ENCODE measurements around the gene SUMO3. TPM values are rescaled to one million over a fixed set of nuclear protein-coding genes. Genes with fewer than 3 reads are reported as not detected.

SUMO3 gene
- total and polyA plus RNA-seq, 4 donors = 35.1 to 51.0 (median 40.6) TPM

DNA sequence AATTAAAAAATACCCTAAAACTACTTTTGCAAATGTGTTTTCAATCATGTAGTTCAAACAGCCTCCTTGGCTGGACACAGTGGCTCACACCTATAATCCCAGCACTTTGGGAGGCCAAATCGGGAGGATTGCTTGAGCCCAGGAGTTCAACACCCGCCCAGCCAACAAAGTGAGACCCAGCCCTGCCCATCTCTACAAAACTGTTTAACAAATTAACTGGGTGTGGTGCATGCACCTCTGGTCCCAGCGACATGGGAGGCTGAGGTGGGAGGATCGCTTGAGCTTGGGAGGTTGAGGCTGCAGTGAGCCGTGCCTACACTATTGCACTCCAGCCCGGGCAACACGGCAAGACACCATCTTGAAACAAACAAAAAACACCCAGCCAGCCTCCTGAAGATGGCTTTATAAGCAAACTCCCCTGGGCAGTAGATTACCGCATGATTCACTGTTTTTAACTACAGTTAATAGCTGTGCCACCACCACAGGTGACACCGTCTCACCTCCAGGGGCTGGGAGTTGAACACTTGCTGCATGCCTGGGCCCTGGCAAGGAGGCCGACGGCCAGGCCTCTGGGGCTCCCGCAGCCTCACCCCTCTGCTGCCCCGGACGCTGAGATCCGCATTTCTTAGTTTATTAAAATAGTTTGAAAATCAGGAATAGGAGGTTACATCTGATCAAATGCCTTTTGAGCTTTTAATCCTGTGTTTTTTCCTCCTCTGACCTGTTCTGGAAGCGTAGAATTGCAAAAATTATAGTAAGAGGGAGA is 39.4 kb upstream of the SUMO3 start:
- H3K4me1 ChIP-seq (ENCODE audit: control insufficient read depth in 4 of 4, insufficient read depth in 4 of 4, low read length in 3 of 4) = no peaks in the 10 kb centered on the region
- no peak for TF ChIP-seq JUND (IDR thresholded peaks at IDR 0.05)
- TF ChIP-seq HNF4A (conservative IDR thresholded peaks at IDR 0.05) = no peak
- no peak for TF ChIP-seq ZBTB33 (IDR thresholded peaks at IDR 0.05)
- no peak for TF ChIP-seq REST (IDR thresholded peaks at IDR 0.05)
- no peak for TF ChIP-seq RXRA (IDR thresholded peaks at IDR 0.05)
- TF ChIP-seq RAD21 (IDR thresholded peaks at IDR 0.05) = no peak
- TF ChIP-seq, protein P1, sequence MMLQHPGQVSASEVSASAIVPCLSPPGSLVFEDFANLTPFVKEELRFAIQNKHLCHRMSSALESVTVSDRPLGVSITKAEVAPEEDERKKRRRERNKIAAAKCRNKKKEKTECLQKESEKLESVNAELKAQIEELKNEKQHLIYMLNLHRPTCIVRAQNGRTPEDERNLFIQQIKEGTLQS (IDR thresholded peaks at IDR 0.05) = no peak
- TF ChIP-seq MAX (IDR thresholded peaks at IDR 0.05) = no peak
- TF ChIP-seq NR2F2 (IDR thresholded peaks at IDR 0.05) = no peak
- no peak for TF ChIP-seq FOXA2 (IDR thresholded peaks at IDR 0.05)
- TF ChIP-seq HNF4G (IDR thresholded peaks at IDR 0.05) = no peak
- no peak for TF ChIP-seq EGR1 (IDR thresholded peaks at IDR 0.05; ENCODE audit: low read depth in 2 of 2)
- no peak for TF ChIP-seq SP1 (IDR thresholded peaks at IDR 0.05)
- TF ChIP-seq, protein P2, sequence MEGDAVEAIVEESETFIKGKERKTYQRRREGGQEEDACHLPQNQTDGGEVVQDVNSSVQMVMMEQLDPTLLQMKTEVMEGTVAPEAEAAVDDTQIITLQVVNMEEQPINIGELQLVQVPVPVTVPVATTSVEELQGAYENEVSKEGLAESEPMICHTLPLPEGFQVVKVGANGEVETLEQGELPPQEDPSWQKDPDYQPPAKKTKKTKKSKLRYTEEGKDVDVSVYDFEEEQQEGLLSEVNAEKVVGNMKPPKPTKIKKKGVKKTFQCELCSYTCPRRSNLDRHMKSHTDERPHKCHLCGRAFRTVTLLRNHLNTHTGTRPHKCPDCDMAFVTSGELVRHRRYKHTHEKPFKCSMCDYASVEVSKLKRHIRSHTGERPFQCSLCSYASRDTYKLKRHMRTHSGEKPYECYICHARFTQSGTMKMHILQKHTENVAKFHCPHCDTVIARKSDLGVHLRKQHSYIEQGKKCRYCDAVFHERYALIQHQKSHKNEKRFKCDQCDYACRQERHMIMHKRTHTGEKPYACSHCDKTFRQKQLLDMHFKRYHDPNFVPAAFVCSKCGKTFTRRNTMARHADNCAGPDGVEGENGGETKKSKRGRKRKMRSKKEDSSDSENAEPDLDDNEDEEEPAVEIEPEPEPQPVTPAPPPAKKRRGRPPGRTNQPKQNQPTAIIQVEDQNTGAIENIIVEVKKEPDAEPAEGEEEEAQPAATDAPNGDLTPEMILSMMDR (IDR thresholded peaks at IDR 0.05; ENCODE audit: low read depth, low read length, missing input control) = no peak
- no peak for TF ChIP-seq GABPA (IDR thresholded peaks at IDR 0.05 in 1 of 2, conservative IDR thresholded peaks at IDR 0.05 in 1 of 2)
- no peak for TF ChIP-seq FOXA1 (IDR thresholded peaks at IDR 0.05)
- TF ChIP-seq TAF1 (conservative IDR thresholded peaks at IDR 0.05) = no peak
- TF ChIP-seq YY1 (IDR thresholded peaks at IDR 0.05) = no peak
- DNase-seq (ENCODE audit: low spot score) = no peak
- no peak overlapping the region for H3K9ac ChIP-seq (ENCODE audit: low read depth in 1 of 2, low read length in 2 of 2)
- H3K36me3 ChIP-seq (ENCODE audit: control insufficient read depth in 4 of 4, insufficient read depth in 3 of 4, low read depth in 1 of 4, low read length in 3 of 4) = peaks cover 18 to 53% (median 36%) of the 10 kb centered on the region in 4 donors
- H3K4me3 ChIP-seq (ENCODE audit: low read depth in 1 of 3, low read length in 3 of 3) = no peak overlapping the region
- WGBS = 93% methylated on average over 16 of the region's 16 CpGs
- H3K27me3 ChIP-seq (ENCODE audit: control insufficient read depth in 4 of 4, insufficient read depth in 4 of 4, low read length in 3 of 4) = no peaks in the 10 kb centered on the region
- H3K27ac ChIP-seq (ENCODE audit: low read depth in 1 of 2, low read length in 2 of 2) = no peak overlapping the region
- no peaks in the 10 kb centered on the region for H3K9me3 ChIP-seq (ENCODE audit: control insufficient read depth in 4 of 4, low read length in 3 of 4)
